ENCODE data around the gene HEXB. TPM values are rescaled to one million over a fixed set of nuclear protein-coding genes. Genes with fewer than 3 reads are reported as not detected.
"Not testable (repeated sequence)": the region's sequence is repeated elsewhere in the genome, so short reads cannot be mapped to it uniquely, and the experiment has no call there.

Gene HEXB
- total RNA-seq, 2 experiments from 2014 or later, result 42.6 to 47.6 TPM

- ATAC-seq; H3K9me3 Mint-ChIP-seq (ENCODE audit: low read depth); H3K4me1 Mint-ChIP-seq; POLR2A ChIA-PET; H3K27me3 Mint-ChIP-seq; DNase-seq; H3K27ac Mint-ChIP-seq; intact Hi-C loops (cut with DNase I, micrococcal nuclease); H3K4me3 Mint-ChIP-seq: not testable (repeated sequence)
- CTCF ChIA-PET, result interaction anchor here (0.5 to 1.4 kb wide), 4 partner anchors 9 to 173 kb away, joined by 3 to 4 read pairs (median 4); no protein-coding TSS in a partner anchor
- H3K36me3 Mint-ChIP-seq (ENCODE audit: low read depth), result peaks cover 43% of the 10 kb centered on the region
These were observed 63.7 kb downstream of the HEXB start for GRCh38 chr5:74748742-74749141.

- POLR2A ChIA-PET, result no interaction called here
These were observed 76.2 kb downstream of the HEXB start for GRCh38 chr5:74761241-74761640.

GRCh38 chr5:74762599-74762998 is 77.6 kb downstream of the HEXB start:
- Mint-ChIP-seq H3K4me1 (peaks cover 45% of the 10 kb centered on the region), H3K36me3 (ENCODE audit: low read depth) (peaks cover 43% of the 10 kb centered on the region), H3K9me3 (ENCODE audit: low read depth) (no peaks in the 10 kb centered on the region), H3K27ac (peak overlapping the region; percentile 51), H3K27me3 (no peaks in the 10 kb centered on the region), H3K4me3 (no peak overlapping the region)
- DNase-seq, result peak; percentile 57
- ChIA-PET POLR2A (no interaction called here), CTCF (interaction anchor here (0.6 to 2.5 kb wide), 6 partner anchors 11 to 1251 kb away, joined by 3 to 11 read pairs (median 4); no protein-coding TSS in a partner anchor)
- intact Hi-C loops (cut with DNase I, micrococcal nuclease), result loop anchor here in 1 of 2 experiments (10.0 kb wide), 1 partner anchor 952 kb away; the partner anchor contains the start of gene POC5
- peak; percentile 40 for ATAC-seq

More at GRCh38 chr5:74761241-74761640, 76.2 kb downstream of the HEXB start:
- intact Hi-C loops (cut with DNase I, micrococcal nuclease), result loop anchor here in 1 of 2 experiments (1.0 to 10.0 kb wide), 2 partner anchors 9 to 954 kb away; partner anchors contain the start of gene POC5
- no peaks in the 10 kb centered on the region for H3K27me3 Mint-ChIP-seq
- H3K9me3 Mint-ChIP-seq (ENCODE audit: low read depth), result peaks cover 6% of the 10 kb centered on the region
- peaks cover 46% of the 10 kb centered on the region for H3K36me3 Mint-ChIP-seq (ENCODE audit: low read depth)
- CTCF ChIA-PET, result interaction anchor here (0.7 to 1.0 kb wide), 4 partner anchors 10 to 475 kb away, joined by 3 to 5 read pairs (median 4); partner anchors contain the start of gene ANKRD31
- H3K27ac Mint-ChIP-seq, result no peak overlapping the region
- H3K4me1 Mint-ChIP-seq, result peaks cover 45% of the 10 kb centered on the region
- no peak for DNase-seq
- ATAC-seq, result peak; percentile 60
- no peak overlapping the region for H3K4me3 Mint-ChIP-seq

GRCh38 chr5:74763504-74763903 is 78.5 kb downstream of the HEXB start:
- Mint-ChIP-seq H3K4me3 (no peak overlapping the region), H3K27ac (no peak overlapping the region), H3K36me3 (ENCODE audit: low read depth) (peaks cover 35% of the 10 kb centered on the region), H3K27me3 (no peaks in the 10 kb centered on the region), H3K4me1 (peaks cover 49% of the 10 kb centered on the region), H3K9me3 (ENCODE audit: low read depth) (no peaks in the 10 kb centered on the region)
- intact Hi-C loops (cut with DNase I, micrococcal nuclease), result loop anchor here in 1 of 2 experiments (10.0 kb wide), 1 partner anchor 951 kb away; the partner anchor contains the start of gene POC5
- DNase-seq, result no peak
- ATAC-seq, result no peak
- ChIA-PET CTCF (interaction anchor here (0.6 to 2.5 kb wide), 12 partner anchors 10 to 542 kb away, joined by 3 to 11 read pairs (median 4); partner anchors contain the start of gene ANKRD31), POLR2A (no interaction called here)

GRCh38 chr5:74765201-74765600 is 80.2 kb downstream of the HEXB start:
- Mint-ChIP-seq H3K9me3 (ENCODE audit: low read depth) (no peaks in the 10 kb centered on the region), H3K4me3 (peak overlapping the region; percentile 94), H3K36me3 (ENCODE audit: low read depth) (peaks cover 38% of the 10 kb centered on the region), H3K4me1 (peaks cover 53% of the 10 kb centered on the region), H3K27me3 (no peaks in the 10 kb centered on the region), H3K27ac (peak overlapping the region; percentile 12)
- no peak for ATAC-seq
- POLR2A ChIA-PET, result no interaction called here
- DNase-seq, result no peak
- CTCF ChIA-PET, result interaction anchor here (1.1 to 1.3 kb wide), 3 partner anchors 10 to 170 kb away, joined by 3 to 4 read pairs (median 3); no protein-coding TSS in a partner anchor
- intact Hi-C loops (cut with DNase I, micrococcal nuclease), result loop anchor here (5.0 to 10.0 kb wide), 4 partner anchors 102 to 950 kb away; partner anchors contain the start of genes FAM169A (in 1 of the 2), GCNT4 (in 1 of the 2) and POC5 (in 1 of the 2)

GRCh38 chr5:74765929-74766328 is 80.9 kb downstream of the HEXB start:
- Mint-ChIP-seq H3K36me3 (ENCODE audit: low read depth) (peaks cover 39% of the 10 kb centered on the region), H3K9me3 (ENCODE audit: low read depth) (no peaks in the 10 kb centered on the region), H3K4me3 (peak overlapping the region; percentile 94), H3K27ac (no peak overlapping the region), H3K27me3 (no peaks in the 10 kb centered on the region), H3K4me1 (peaks cover 45% of the 10 kb centered on the region)
- ChIA-PET POLR2A (no interaction called here), CTCF (interaction anchor here (0.9 to 2.3 kb wide), 7 partner anchors 10 to 169 kb away, joined by 3 to 7 read pairs (median 3); no protein-coding TSS in a partner anchor)
- DNase-seq, result no peak
- ATAC-seq, result no peak
- intact Hi-C loops (cut with DNase I, micrococcal nuclease), result loop anchor here (1.0 to 10.0 kb wide), 8 partner anchors 81 to 1201 kb away; partner anchors contain the start of genes ANKRA2 (in 1 of the 2), FAM169A (in 1 of the 2), GCNT4 (in 1 of the 2) and HEXB (in 1 of the 2)

- intact Hi-C loops (cut with DNase I, micrococcal nuclease), result loop anchor here (1.0 to 10.0 kb wide), 8 partner anchors 82 to 1201 kb away; partner anchors contain the start of genes ANKRA2 (in 1 of the 2), FAM169A (in 1 of the 2), GCNT4 (in 1 of the 2) and HEXB (in 1 of the 2)
- H3K27ac Mint-ChIP-seq, result peak overlapping the region; percentile 99
- no peaks in the 10 kb centered on the region for H3K9me3 Mint-ChIP-seq (ENCODE audit: low read depth)
- CTCF ChIA-PET, result interaction anchor here (0.7 to 2.3 kb wide), 10 partner anchors 11 to 646 kb away, joined by 3 to 7 read pairs (median 3); no protein-coding TSS in a partner anchor
- ATAC-seq, result peak; percentile 38
- peak; percentile 17 for DNase-seq
- H3K4me3 Mint-ChIP-seq, result peak overlapping the region; percentile 94
- peaks cover 43% of the 10 kb centered on the region for H3K36me3 Mint-ChIP-seq (ENCODE audit: low read depth)
- no peaks in the 10 kb centered on the region for H3K27me3 Mint-ChIP-seq
- H3K4me1 Mint-ChIP-seq, result peaks cover 40% of the 10 kb centered on the region
- POLR2A ChIA-PET, result interaction anchor here (0.9 kb wide), 1 partner anchor 81 kb away, joined by 4 read pairs; the partner anchor contains the start of gene HEXB
These were observed 81.4 kb downstream of the HEXB start for GRCh38 chr5:74766418-74766848.

GRCh38 chr5:74766849-74767578 is 82.0 kb downstream of the HEXB start, which contains the start of the genes GFM2 and NSA2:
Gene GFM2, minus strand, starts transcription at chr5:74767117. Its CDS starts 3,375 bp downstream, at chr5:74763742.
Gene NSA2, plus strand, starts transcription at chr5:74767249. Its CDS starts 112 bp downstream, at chr5:74767361.
- POLR2A ChIA-PET, result interaction anchor here (0.9 kb wide), 1 partner anchor 81 kb away, joined by 4 read pairs; the partner anchor contains the start of gene HEXB
- no peaks in the 10 kb centered on the region for H3K9me3 Mint-ChIP-seq (ENCODE audit: low read depth)
- H3K4me1 Mint-ChIP-seq, result peaks cover 34% of the 10 kb centered on the region
- H3K27me3 Mint-ChIP-seq, result no peaks in the 10 kb centered on the region
- peak within 1 kb of the TSS; percentile 99 for H3K27ac Mint-ChIP-seq
- CTCF ChIA-PET, result interaction anchor here (0.7 to 2.3 kb wide), 7 partner anchors 12 to 646 kb away, joined by 3 to 7 read pairs (median 3); no protein-coding TSS in a partner anchor
- peak; percentile 85 for ATAC-seq
- peak within 1 kb of the TSS; percentile 94 for H3K4me3 Mint-ChIP-seq
- H3K36me3 Mint-ChIP-seq (ENCODE audit: low read depth), result peaks cover 40% of the 10 kb centered on the region
- DNase-seq, result peak; percentile 95
- intact Hi-C loops (cut with DNase I, micrococcal nuclease), result loop anchor here (1.0 to 10.0 kb wide), 13 partner anchors 82 to 1202 kb away; partner anchors contain the start of genes FAM169A (in 2 of the 2), HEXB (in 2 of the 2), POC5 (in 2 of the 2) and ANKRA2 (in 1 of the 2)

- POLR2A ChIA-PET, result no interaction called here
- H3K9me3 Mint-ChIP-seq (ENCODE audit: low read depth), result no peaks in the 10 kb centered on the region
These were observed 82.5 kb downstream of the HEXB start for GRCh38 chr5:74767579-74767913.

More at GRCh38 chr5:74767579-74767913, 82.5 kb downstream of the HEXB start:
- H3K4me1 Mint-ChIP-seq, result peaks cover 29% of the 10 kb centered on the region
- H3K27ac Mint-ChIP-seq, result peak overlapping the region; percentile 99
- H3K36me3 Mint-ChIP-seq (ENCODE audit: low read depth), result peaks cover 37% of the 10 kb centered on the region
- intact Hi-C loops (cut with DNase I, micrococcal nuclease), result loop anchor here (1.0 to 10.0 kb wide), 11 partner anchors 82 to 950 kb away; partner anchors contain the start of genes FAM169A (in 2 of the 2), HEXB (in 2 of the 2), POC5 (in 2 of the 2) and ANKRD31 (in 1 of the 2)
- ATAC-seq (peak; percentile 7), DNase-seq (peak; percentile 25)
- peak overlapping the region; percentile 94 for H3K4me3 Mint-ChIP-seq
- H3K27me3 Mint-ChIP-seq, result no peaks in the 10 kb centered on the region
- CTCF ChIA-PET, result interaction anchor here (1.3 to 2.3 kb wide), 3 partner anchors 19 to 152 kb away, joined by 3 to 7 read pairs (median 7); no protein-coding TSS in a partner anchor
